Stomach (tissue), 4 donors: ENCODE data around the gene ALOX5AP.

Experiments used
- CTCF ChIP-seq, 7 experiments: fragments of 450-650 bp in 4 of 7; fragments of 200-600 bp in 3 of 7; sonication (generic) in 3 of 7; IDR thresholded peaks; one replicate each; pipeline ENCODE4 v1.5.1; 2016 to 2019; ENCODE audit warnings: antibody characterized with exemption in 7 of 7, control low read depth in 2 of 7, mild to moderate bottlenecking in 1 of 7
- EP300 ChIP-seq: sonication (generic); formaldehyde crosslinking; IDR thresholded peaks from one replicate; pipeline ENCODE4 v1.6.1; 2017; ENCODE audit warnings: antibody characterized with exemption
- POLR2A ChIP-seq, 4 donors: fragments of 450-650 bp; IDR thresholded peaks; one replicate each; pipeline ENCODE4 v1.6.1; 2016; ENCODE audit warnings: antibody characterized with exemption in 4 of 4, control low read depth in 2 of 4, mild to moderate bottlenecking in 1 of 4, moderate library complexity in 1 of 4
- POLR2AphosphoS5 ChIP-seq, 3 donors: sonication (generic); formaldehyde crosslinking; IDR thresholded peaks; one replicate each; pipeline ENCODE4 v1.6.1; 2016; ENCODE audit warnings: antibody characterized with exemption in 3 of 3

DNA sequence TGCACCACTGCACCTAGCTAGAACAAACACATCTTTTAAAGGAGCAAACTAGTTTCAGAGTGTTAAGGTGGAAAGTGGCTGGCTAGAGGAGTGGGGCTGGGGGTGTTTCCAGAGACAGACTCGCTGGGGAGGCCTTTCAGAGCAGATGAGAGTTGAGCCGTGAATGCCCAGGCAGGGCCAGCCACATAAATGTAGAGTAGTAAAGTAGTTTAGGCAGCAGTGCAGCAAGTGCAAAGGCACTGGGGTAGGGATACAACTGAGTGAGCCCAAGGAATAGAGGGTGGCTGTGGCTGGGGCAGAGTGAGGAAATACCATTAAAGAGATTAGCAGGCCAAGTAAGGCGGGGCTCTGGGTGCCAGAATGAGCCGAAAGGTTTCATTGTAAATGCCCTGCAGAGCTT, 72.0 kb downstream of the ALOX5AP start:
- TF ChIP-seq CTCF (IDR thresholded peaks at IDR 0.05), result no peak
- no peak for TF ChIP-seq POLR2A (IDR thresholded peaks at IDR 0.05)
- TF ChIP-seq POLR2AphosphoS5 (IDR thresholded peaks at IDR 0.05), result no peak
- TF ChIP-seq EP300, result no peak
